K562 (cell line): ENCODE measurements around the gene PSMG3. TPM values are rescaled to one million over a fixed set of nuclear protein-coding genes. Genes with fewer than 3 reads are reported as not detected.

ENCODE experiments used
- BHLHE40 ChIP-seq: IDR thresholded peaks from 2 replicates; pipeline ENCODE4 v1.6.1; 2011; ENCODE audit warnings: low read length, improper control_type of control experiment
- CBX5 ChIP-seq: IDR thresholded peaks from 2 replicates; pipeline ENCODE4 v1.6.1; 2014; ENCODE audit warnings: low read depth, borderline replicate concordance
- E2F4 ChIP-seq: sonication (generic); formaldehyde crosslinking; IDR thresholded peaks from 2 replicates; pipeline ENCODE4 v1.8.0; 2022; ENCODE audit warnings: mild to moderate bottlenecking, low read depth, missing genetic modification reagents
- FOS ChIP-seq: IDR thresholded peaks from 3 replicates; pipeline ENCODE4 v1.6.1; 2011; ENCODE audit not compliant: insufficient read length; ENCODE audit errors: extremely low read depth
- GATAD2B ChIP-seq: fragments of 450-650 bp; IDR thresholded peaks from 2 replicates; pipeline ENCODE4 v1.6.1; 2017; ENCODE audit warnings: mild to moderate bottlenecking, borderline replicate concordance
- MYBL2 ChIP-seq, 2 experiments: fragments of 450-650 bp in 1 of 2; sonication (generic) in 1 of 2; formaldehyde crosslinking in 1 of 2; IDR thresholded peaks; 2 replicates each; pipeline versions ENCODE4 v1.6.1 to v1.8.1; 2017 to 2022; ENCODE audit warnings: borderline replicate concordance in 1 of 2, inconsistent platforms in 1 of 2, low read depth in 1 of 2, mild to moderate bottlenecking in 1 of 2, missing genetic modification reagents in 1 of 2, moderate library complexity in 1 of 2
- NELFE ChIP-seq: IDR thresholded peaks from 2 replicates; pipeline ENCODE4 v1.6.1; 2011; ENCODE audit warnings: mild to moderate bottlenecking; ENCODE audit not compliant: insufficient read depth, insufficient read length
- POU5F1 ChIP-seq: fragments of 150-350 bp; IDR thresholded peaks from 2 replicates; pipeline ENCODE4 v1.6.1; 2014; ENCODE audit warnings: borderline replicate concordance, low read length, low read depth, mild to moderate bottlenecking; ENCODE audit not compliant: partially characterized antibody
- SIX5 ChIP-seq, 2 experiments: IDR thresholded peaks; 2 replicates each; pipeline ENCODE4 v1.6.1; 2011; ENCODE audit warnings: low read length in 2 of 2, borderline replicate concordance in 1 of 2, low read depth in 1 of 2, mild to moderate bottlenecking in 1 of 2, moderate library complexity in 1 of 2; ENCODE audit not compliant: insufficient read depth in 1 of 2
- SMARCE1 ChIP-seq: fragments of 450-650 bp; IDR thresholded peaks from 2 replicates; pipeline ENCODE4 v1.7.1; 2016; ENCODE audit warnings: mild to moderate bottlenecking
- TFAP4 ChIP-seq: sonication (generic); formaldehyde crosslinking; IDR thresholded peaks from 2 replicates; pipeline ENCODE4 v1.8.0; 2022; ENCODE audit warnings: missing genetic modification reagents, mild to moderate bottlenecking, moderate library complexity, borderline replicate concordance
- TSC22D4 ChIP-seq: fragments of 450-650 bp; IDR thresholded peaks from 2 replicates; pipeline ENCODE4 v1.6.1; 2016; ENCODE audit warnings: missing genetic modification characterization, missing biosample characterization, control low read depth
- ZC3H11A ChIP-seq: IDR thresholded peaks from 2 replicates; pipeline ENCODE4 v1.6.1; 2012; ENCODE audit warnings: low read depth, low read length, improper control_type of control experiment
- ZFX ChIP-seq: sonication (generic); formaldehyde crosslinking; IDR thresholded peaks from 2 replicates; pipeline ENCODE4 v1.8.0; 2022; ENCODE audit warnings: mild to moderate bottlenecking, missing genetic modification reagents, moderate library complexity
- ZNF830 ChIP-seq: fragments of 250-450 bp; sonication (Bioruptor Pico); IDR thresholded peaks from 2 replicates; pipeline ENCODE4 v1.5.0; 2021; ENCODE audit warnings: mild to moderate bottlenecking
- polyA plus RNA-seq, 8 experiments: library from polyadenylated mRNA; depleted of rRNA in 4 of 8; stranded (reverse) in 5 of 8; unstranded in 3 of 8; fragments of >200 nt; fragmentation: Nextera tagmentation in 2 of 8; fragmentation: Illumina TruSeq in 1 of 8; extraction: Ambion mirVana in 2 of 8; extraction: Trizol in 1 of 8; gene quantifications; 2 replicates each; pipeline versions ENCODE4 v1.2.1 to v1.2.3, GENCODE V29; 2011 to 2014; ENCODE audit warnings: inconsistent platforms in 1 of 8, missing spikeins in 1 of 8
- total RNA-seq, 7 experiments: library from RNA; depleted of rRNA in 6 of 7; stranded (reverse); fragments of >200 nt in 6 of 7; fragmentation: Illumina TruSeq in 2 of 7; extraction: Trizol in 2 of 7; gene quantifications; 2 replicates each; pipeline versions ENCODE4 v1.2.1 to v1.2.3, GENCODE V29; 2011 to 2021; ENCODE audit warnings: low replicate concordance in 1 of 7
- TF ChIP-seq, protein P1 (sequence below): fragments of 450-650 bp; formaldehyde crosslinking; IDR thresholded peaks from 2 replicates; pipeline ENCODE4 v1.4.0; 2022; ENCODE audit warnings: missing genetic modification characterization
- TF ChIP-seq, protein P2 (sequence below): fragments of 250-450 bp; sonication (Bioruptor Pico); IDR thresholded peaks from 2 replicates; pipeline ENCODE4 v1.4.0; 2020; ENCODE audit warnings: borderline replicate concordance
- TF ChIP-seq, protein P3 (sequence below): fragments of 250-450 bp; sonication (Bioruptor Pico); IDR thresholded peaks from 2 replicates; pipeline ENCODE4 v1.5.0; 2021; ENCODE audit warnings: mild to moderate bottlenecking, moderate library complexity

The PSMG3 gene
- total and polyA plus RNA-seq, 9 of the 15 experiments (the other 6 are each of a cell fraction or from before 2014, with no cell fraction given) = 34.8 to 122 (median 80.1) TPM

DNA sequence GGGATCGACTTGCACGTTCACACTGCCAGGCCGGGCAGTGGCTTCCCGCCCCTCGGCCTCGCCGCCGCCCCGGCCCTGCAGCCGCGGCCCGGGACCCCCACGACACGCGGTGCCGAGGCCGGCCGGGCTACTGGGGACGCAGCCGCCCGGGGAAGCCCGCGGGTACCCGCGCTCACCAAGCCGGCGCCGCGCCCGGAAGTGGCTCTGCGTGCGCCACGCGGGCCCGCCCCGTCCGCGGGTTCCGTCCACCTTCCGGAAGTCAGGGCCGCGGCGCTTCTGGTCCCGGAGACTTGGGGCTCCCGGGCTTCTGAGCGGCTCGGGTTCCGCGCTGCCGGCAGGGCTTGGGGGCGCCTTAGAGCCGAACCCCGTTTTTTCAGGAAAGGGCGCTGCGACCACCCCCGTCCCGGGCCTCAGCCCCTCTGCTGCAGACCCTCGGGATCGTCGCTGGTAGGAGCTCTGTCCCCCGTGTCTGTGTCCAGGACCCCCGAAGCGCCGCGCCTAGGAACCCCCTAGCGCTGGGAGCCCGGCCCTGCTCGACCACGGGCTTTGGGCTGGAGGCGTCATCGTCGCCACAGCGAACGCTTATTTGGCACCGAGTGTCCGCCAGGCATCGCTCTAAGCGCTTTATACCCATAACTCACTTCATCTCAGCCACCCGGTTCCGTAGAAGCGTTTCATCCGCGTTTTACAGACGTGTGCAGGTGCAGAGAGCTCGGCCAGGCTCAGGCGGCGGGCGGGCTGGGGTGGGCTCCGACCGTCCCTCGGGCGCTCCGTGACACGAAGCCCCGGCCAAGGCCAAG lies at the start of gene PSMG3 (continued):
- TF ChIP-seq NELFE (no peak), SMARCE1 (0 out of 2 replicates have a peak, but pooled peaks have one; percentile 8), E2F4 (CRISPR knock-in tag) (no peak), SIX5 (IDR thresholded peaks at IDR 0.05; ENCODE audit: borderline replicate concordance in 1 of 2, insufficient read depth in 1 of 2, low read depth in 1 of 2, low read length in 2 of 2) (peak; percentile 38 to 46; a peak in 2 of 4 replicates), ZFX (peak; percentile 90), TFAP4 (CRISPR knock-in tag) (peak; percentile 61; the same call in 1 of the 2 replicates), POU5F1 (no peak), BHLHE40 (peak; percentile 47; the same call in 1 of the 2 replicates), MYBL2 (IDR thresholded peaks at IDR 0.05; ENCODE audit: low read depth) (no peak), MYBL2 (CRISPR knock-in tag; IDR thresholded peaks at IDR 0.05; ENCODE audit: borderline replicate concordance) (no peak), ZNF830 (CRISPR knock-in tag) (no peak), FOS (no peak), TSC22D4 (tag) (no peak), CBX5 (no peak), GATAD2B (peak; percentile 98), ZC3H11A (peak; percentile 84; the same call in 1 of the 2 replicates)
- TF ChIP-seq, protein P1, sequence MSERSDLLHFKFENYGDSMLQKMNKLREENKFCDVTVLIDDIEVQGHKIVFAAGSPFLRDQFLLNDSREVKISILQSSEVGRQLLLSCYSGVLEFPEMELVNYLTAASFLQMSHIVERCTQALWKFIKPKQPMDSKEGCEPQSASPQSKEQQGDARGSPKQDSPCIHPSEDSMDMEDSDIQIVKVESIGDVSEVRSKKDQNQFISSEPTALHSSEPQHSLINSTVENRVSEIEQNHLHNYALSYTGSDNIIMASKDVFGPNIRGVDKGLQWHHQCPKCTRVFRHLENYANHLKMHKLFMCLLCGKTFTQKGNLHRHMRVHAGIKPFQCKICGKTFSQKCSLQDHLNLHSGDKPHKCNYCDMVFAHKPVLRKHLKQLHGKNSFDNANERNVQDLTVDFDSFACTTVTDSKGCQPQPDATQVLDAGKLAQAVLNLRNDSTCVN (CRISPR knock-in tag) = no peak
- TF ChIP-seq, protein P2, sequence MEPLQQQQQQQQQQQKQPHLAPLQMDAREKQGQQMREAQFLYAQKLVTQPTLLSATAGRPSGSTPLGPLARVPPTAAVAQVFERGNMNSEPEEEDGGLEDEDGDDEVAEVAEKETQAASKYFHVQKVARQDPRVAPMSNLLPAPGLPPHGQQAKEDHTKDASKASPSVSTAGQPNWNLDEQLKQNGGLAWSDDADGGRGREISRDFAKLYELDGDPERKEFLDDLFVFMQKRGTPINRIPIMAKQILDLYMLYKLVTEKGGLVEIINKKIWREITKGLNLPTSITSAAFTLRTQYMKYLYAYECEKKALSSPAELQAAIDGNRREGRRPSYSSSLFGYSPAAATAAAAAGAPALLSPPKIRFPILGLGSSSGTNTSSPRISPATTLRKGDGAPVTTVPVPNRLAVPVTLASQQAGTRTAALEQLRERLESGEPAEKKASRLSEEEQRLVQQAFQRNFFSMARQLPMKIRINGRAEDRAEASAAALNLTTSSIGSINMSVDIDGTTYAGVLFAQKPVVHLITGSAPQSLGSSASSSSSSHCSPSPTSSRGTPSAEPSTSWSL = no peak
- TF ChIP-seq, protein P3, sequence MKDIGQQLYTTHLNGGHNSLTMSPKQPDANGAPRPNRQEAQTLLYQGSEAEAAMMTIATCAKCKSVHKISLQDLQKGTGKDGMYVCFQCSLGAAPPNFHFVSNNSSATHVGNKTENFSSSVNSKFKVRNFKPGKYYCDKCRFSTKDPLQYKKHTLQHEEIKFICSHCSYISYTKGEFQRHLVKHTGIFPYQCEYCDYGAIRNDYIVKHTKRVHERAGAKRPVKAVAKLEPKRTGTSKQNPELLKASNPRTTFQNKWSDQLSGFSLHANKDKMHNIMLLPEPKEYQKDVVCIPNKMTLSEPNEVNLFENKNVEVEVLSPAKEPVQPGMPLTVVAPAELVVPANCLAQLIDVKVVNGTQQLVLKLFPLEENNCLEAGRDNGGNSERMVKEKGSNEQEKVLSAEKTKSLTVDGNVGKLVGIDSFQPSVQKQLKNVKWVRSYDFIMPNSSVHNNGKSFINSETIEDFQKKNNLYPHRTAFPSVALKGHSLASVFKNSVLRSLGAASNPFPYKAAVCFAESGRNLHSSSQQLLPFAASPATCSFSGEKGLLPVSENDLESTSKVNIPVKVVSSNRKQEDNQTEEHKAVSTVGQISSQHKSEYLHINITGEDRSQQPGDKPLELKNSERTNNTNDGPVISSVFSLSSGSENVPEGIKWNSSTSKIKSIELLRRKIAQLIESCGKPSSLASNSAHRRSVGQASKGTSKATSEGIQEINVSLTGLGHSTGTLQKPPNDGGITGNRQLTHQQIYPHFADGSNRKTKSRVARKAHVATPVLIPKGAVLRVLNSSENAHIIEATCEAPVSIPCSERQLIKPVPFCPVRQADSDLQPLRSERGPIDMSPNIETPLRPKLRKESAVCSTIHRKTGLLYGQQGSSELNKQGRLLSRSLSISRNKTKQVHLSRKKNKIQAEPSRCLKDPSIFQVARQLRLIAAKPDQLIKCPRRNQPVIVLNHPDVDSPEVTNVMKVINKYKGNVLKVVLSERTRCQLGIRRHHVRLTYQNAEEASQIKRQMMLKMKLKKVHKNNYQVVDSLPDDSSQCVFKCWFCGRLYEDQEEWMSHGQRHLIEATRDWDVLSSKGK (CRISPR knock-in tag) = no peak
